ENCODE results near the gene PLLP.

Gene PLLP

GRCh38 chr16:57229079-57229478 is 55.4 kb downstream of the PLLP start:
- FAIRE-seq = no peak
- DNase-seq (ENCODE audit: insufficient read length) = no peak

GRCh38 chr16:57226701-57227621 is 57.5 kb downstream of the PLLP start:
- DNase-seq (ENCODE audit: insufficient read length) (no peak), FAIRE-seq (no peak)

More at GRCh38 chr16:57229079-57229478, 55.4 kb downstream of the PLLP start:
- TF ChIP-seq POLR2AphosphoS5 (IDR thresholded peaks at IDR 0.05; ENCODE audit: low read depth, low read length) (no peak), TAF1 (IDR thresholded peaks at IDR 0.05; ENCODE audit: borderline replicate concordance, low read depth, low read length) (no peak), POLR2A (IDR thresholded peaks at IDR 0.05; ENCODE audit: low read depth, low read length) (no peak)

GRCh38 chr16:57225978-57226377 is 58.5 kb downstream of the PLLP start:
- no peak for TF ChIP-seq TAF1 (IDR thresholded peaks at IDR 0.05; ENCODE audit: borderline replicate concordance, low read depth, low read length)
- FAIRE-seq (no peak), DNase-seq (ENCODE audit: insufficient read length) (no peak)

More at GRCh38 chr16:57226701-57227621, 57.5 kb downstream of the PLLP start:
- TF ChIP-seq TAF1 (IDR thresholded peaks at IDR 0.05; ENCODE audit: borderline replicate concordance, low read depth, low read length) (no peak), POLR2AphosphoS5 (IDR thresholded peaks at IDR 0.05; ENCODE audit: low read depth, low read length) (no peak), POLR2A (IDR thresholded peaks at IDR 0.05; ENCODE audit: low read depth, low read length) (no peak)

DNA sequence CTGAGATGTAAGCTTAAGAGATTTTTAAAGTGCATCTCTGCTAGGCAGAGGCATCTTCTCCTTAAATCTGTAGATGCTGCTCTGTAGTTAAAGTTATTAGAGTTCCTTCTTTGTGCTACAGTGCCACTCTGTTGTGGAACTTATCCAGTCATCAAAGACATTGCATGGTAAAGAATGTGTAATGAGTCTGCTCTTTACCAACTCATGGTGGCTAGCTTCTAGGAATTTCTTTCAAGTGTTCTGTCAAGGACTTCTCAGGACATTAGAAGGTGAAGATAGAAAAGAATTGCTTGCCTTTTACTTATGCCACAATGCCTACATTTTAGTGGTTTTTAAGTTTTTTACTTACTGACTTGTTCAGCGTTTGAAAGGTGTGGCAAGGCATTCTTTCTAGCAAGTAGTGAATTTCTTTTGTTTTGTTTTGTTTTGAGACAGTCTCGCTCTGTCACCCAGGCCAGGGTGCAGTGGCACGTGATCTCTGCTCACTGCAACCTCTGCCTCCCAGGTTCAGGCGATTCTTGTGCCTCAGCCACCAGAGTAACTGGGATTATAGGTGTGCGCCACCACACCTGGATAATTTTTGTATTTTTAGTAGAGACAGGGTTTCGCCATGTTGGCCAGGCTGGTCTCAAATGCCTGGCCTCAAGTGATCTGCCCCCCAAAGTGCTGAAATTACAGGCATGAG is 59.7 kb downstream of the PLLP start:
- DNase-seq (ENCODE audit: insufficient read length) = no peak
- FAIRE-seq = no peak

GRCh38 chr16:57223057-57223456 is 61.4 kb downstream of the PLLP start:
- FAIRE-seq (no peak), DNase-seq (ENCODE audit: insufficient read length) (no peak)
- no peak for TF ChIP-seq TAF1 (IDR thresholded peaks at IDR 0.05; ENCODE audit: borderline replicate concordance, low read depth, low read length)
- TF ChIP-seq POLR2AphosphoS5 (IDR thresholded peaks at IDR 0.05; ENCODE audit: low read depth, low read length) = no peak
- no peak for TF ChIP-seq POLR2A (IDR thresholded peaks at IDR 0.05; ENCODE audit: low read depth, low read length)

More for the DNA sequence above, 59.7 kb downstream of the PLLP start:
- TF ChIP-seq POLR2AphosphoS5 (IDR thresholded peaks at IDR 0.05; ENCODE audit: low read depth, low read length) (no peak), TAF1 (IDR thresholded peaks at IDR 0.05; ENCODE audit: borderline replicate concordance, low read depth, low read length) (no peak), POLR2A (IDR thresholded peaks at IDR 0.05; ENCODE audit: low read depth, low read length) (no peak)

- TF ChIP-seq POLR2A (IDR thresholded peaks at IDR 0.05; ENCODE audit: low read depth, low read length) = no peak
- TF ChIP-seq POLR2AphosphoS5 (IDR thresholded peaks at IDR 0.05; ENCODE audit: low read depth, low read length) = no peak
- TF ChIP-seq TAF1 (IDR thresholded peaks at IDR 0.05; ENCODE audit: borderline replicate concordance, low read depth, low read length) = no peak
- FAIRE-seq (no peak), DNase-seq (ENCODE audit: insufficient read length) (no peak)
These were observed 67.5 kb downstream of the PLLP start for GRCh38 chr16:57216968-57217367.

DNA sequence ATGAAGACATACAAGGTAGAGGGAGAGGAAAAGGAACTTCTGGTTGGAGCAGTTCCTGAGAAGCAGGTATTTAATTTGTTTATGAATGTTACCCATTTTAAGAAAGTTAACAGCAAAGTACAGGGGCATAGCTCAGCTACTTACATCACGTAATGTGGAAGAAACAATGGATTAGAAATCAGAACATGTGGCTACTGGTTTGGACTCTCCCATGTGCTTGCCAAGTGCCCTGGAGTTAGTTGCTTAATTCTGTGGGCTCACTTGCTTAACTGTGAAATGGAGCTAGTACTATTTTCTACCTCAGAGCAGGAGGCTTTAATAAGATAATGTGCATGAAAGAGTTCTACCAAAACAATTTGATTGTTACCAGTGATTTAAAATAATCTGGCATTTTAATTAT is 71.0 kb downstream of the PLLP start:
- FAIRE-seq = no peak
- no peak for TF ChIP-seq TAF1 (IDR thresholded peaks at IDR 0.05; ENCODE audit: borderline replicate concordance, low read depth, low read length)
- no peak for DNase-seq (ENCODE audit: insufficient read length)

DNA sequence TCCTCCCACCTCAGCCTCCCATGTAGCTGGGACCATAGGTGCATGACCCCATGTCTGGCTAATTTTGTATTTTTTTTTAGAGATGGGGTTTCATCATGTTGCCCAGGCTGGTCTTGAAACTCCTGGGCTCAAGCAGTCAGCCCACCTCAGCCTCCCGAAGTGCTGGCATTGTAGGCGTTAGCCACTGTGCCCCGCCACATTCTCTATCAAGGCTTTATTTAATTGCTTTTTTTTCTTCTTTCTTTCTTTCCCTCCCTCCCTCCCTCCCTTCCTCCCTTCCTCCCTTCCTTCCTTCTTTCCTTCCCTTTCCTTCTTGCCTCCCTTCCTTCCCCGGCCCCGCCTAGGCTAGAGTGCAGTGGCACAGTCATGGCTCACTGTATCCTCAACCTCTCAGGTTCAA is 74.7 kb downstream of the PLLP start:
- no peak for TF ChIP-seq POLR2A (IDR thresholded peaks at IDR 0.05; ENCODE audit: low read depth, low read length)

GRCh38 chr16:57208926-57209325 is 75.5 kb downstream of the PLLP start:
- no peak for TF ChIP-seq POLR2AphosphoS5 (IDR thresholded peaks at IDR 0.05; ENCODE audit: low read depth, low read length)
- no peak for TF ChIP-seq TAF1 (IDR thresholded peaks at IDR 0.05; ENCODE audit: borderline replicate concordance, low read depth, low read length)
- no peak for TF ChIP-seq POLR2A (IDR thresholded peaks at IDR 0.05; ENCODE audit: low read depth, low read length)
- FAIRE-seq (no peak), DNase-seq (ENCODE audit: insufficient read length) (no peak)

More for the DNA sequence above, 74.7 kb downstream of the PLLP start:
- FAIRE-seq (no peak), DNase-seq (ENCODE audit: insufficient read length) (no peak)

Measured in GM12892 (cell line).